Epithelial cell of proximal tubule (primary cell): ENCODE measurements around the gene SLC38A11. TPM values are rescaled to one million over a fixed set of nuclear protein-coding genes. Genes with fewer than 3 reads are reported as not detected.

Source experiments
- DNase-seq: peaks from one replicate; pipeline ENCODE4 v3.0.0-alpha.2; 2011; ENCODE audit warnings: low read depth
- H3K4me3 ChIP-seq: 2 replicates; pipeline ENCODE4 v1.5.1; 2011; ENCODE audit warnings: low read depth, mild to moderate bottlenecking, low read length
- CTCF ChIP-seq: conservative IDR thresholded peaks from 2 replicates; pipeline ENCODE4 v1.5.1; 2012; ENCODE audit warnings: low read depth, mild to moderate bottlenecking, low read length
- total RNA-seq: library from RNA; depleted of rRNA; stranded (reverse); fragments of >200 nt; gene quantifications from 2 replicates; pipeline ENCODE4 v1.2.3, GENCODE V29; 2015

Gene SLC38A11
- total RNA-seq, 1 donor from 2014 or later: 0.17 TPM

GRCh38 chr2:164897469-164898260 lies 57.7 kb downstream of the SLC38A11 start:
- no peak overlapping the region for H3K4me3 ChIP-seq
- DNase-seq: no peak
- TF ChIP-seq CTCF: no peak

- no peak for TF ChIP-seq CTCF
- no peak overlapping the region for H3K4me3 ChIP-seq
- DNase-seq: no peak
These were observed 58.5 kb downstream of the SLC38A11 start for GRCh38 chr2:164896634-164897355.

- no peak overlapping the region for H3K4me3 ChIP-seq
- no peak for TF ChIP-seq CTCF
- no peak for DNase-seq
These were observed 59.1 kb downstream of the SLC38A11 start for GRCh38 chr2:164896226-164896625.

- no peak overlapping the region for H3K4me3 ChIP-seq
- DNase-seq: no peak
- TF ChIP-seq CTCF: no peak
These were observed 63.9 kb downstream of the SLC38A11 start for GRCh38 chr2:164891460-164891859.

GRCh38 chr2:164890544-164890943 lies 64.8 kb downstream of the SLC38A11 start:
- DNase-seq: no peak
- no peak overlapping the region for H3K4me3 ChIP-seq
- TF ChIP-seq CTCF: no peak

GRCh38 chr2:164888592-164888991 lies 66.7 kb downstream of the SLC38A11 start:
- TF ChIP-seq CTCF: no peak
- no peak for DNase-seq
- H3K4me3 ChIP-seq: no peak overlapping the region
